ENCODE measurements around the gene DDX3X.

GRCh38 chrX:41303013-41303412 is 30.9 kb upstream of the DDX3X start:
- TF ChIP-seq POLR2A (conservative IDR thresholded peaks at IDR 0.05) = no peak
- no peak for TF ChIP-seq ZBTB7A (IDR thresholded peaks at IDR 0.05; ENCODE audit: borderline replicate concordance, control insufficient read depth, low read depth, low read length)
- no peak for TF ChIP-seq KHSRP (IDR thresholded peaks at IDR 0.05)
- no peak for TF ChIP-seq SUPT5H (IDR thresholded peaks at IDR 0.05)
- TF ChIP-seq CTCF (IDR thresholded peaks at IDR 0.05 in 2 of 3, conservative IDR thresholded peaks at IDR 0.05 in 1 of 3; ENCODE audit: insufficient read depth in 2 of 3, low read depth in 1 of 3, low read length in 3 of 3) = no peak
- no peak for TF ChIP-seq GABPB1 (CRISPR knock-in tag; IDR thresholded peaks at IDR 0.05)
- TF ChIP-seq ARHGAP35 (IDR thresholded peaks at IDR 0.05; ENCODE audit: partially characterized antibody) = no peak
- TF ChIP-seq ZHX1 (conservative IDR thresholded peaks at IDR 0.05; ENCODE audit: low read length) = no peak
- TF ChIP-seq FOS (IDR thresholded peaks at IDR 0.05; ENCODE audit: extremely low read depth, insufficient read length) = no peak
